OCI-LY1 (cell line): ENCODE measurements around the gene CTTNBP2.

Experiments
- EZH2 ChIP-seq: fragments of 200-600 bp; sonication (generic), shearing (Covaris generic); IDR thresholded peaks from 2 replicates; pipeline ENCODE4 v1.8.0; 2017; ENCODE audit warnings: borderline replicate concordance, mixed run types, mild to moderate bottlenecking, antibody characterized with exemption, low read length, moderate library complexity, mixed read lengths
- TF ChIP-seq, protein P1 (sequence below): fragments of 200-600 bp; sonication (generic), shearing (Covaris generic); IDR thresholded peaks from 2 replicates; pipeline ENCODE4 v1.5.1; 2017; ENCODE audit warnings: mild to moderate bottlenecking, antibody characterized with exemption, low read length, moderate library complexity, mixed read lengths

- no peak for TF ChIP-seq EZH2
- TF ChIP-seq, protein P1, sequence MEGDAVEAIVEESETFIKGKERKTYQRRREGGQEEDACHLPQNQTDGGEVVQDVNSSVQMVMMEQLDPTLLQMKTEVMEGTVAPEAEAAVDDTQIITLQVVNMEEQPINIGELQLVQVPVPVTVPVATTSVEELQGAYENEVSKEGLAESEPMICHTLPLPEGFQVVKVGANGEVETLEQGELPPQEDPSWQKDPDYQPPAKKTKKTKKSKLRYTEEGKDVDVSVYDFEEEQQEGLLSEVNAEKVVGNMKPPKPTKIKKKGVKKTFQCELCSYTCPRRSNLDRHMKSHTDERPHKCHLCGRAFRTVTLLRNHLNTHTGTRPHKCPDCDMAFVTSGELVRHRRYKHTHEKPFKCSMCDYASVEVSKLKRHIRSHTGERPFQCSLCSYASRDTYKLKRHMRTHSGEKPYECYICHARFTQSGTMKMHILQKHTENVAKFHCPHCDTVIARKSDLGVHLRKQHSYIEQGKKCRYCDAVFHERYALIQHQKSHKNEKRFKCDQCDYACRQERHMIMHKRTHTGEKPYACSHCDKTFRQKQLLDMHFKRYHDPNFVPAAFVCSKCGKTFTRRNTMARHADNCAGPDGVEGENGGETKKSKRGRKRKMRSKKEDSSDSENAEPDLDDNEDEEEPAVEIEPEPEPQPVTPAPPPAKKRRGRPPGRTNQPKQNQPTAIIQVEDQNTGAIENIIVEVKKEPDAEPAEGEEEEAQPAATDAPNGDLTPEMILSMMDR: no peak
These were observed 205.8 kb downstream of the CTTNBP2 start for GRCh38 chr7:117667456-117667855.
